OCI-LY7 (cell line): Measurements from ENCODE around the gene HMOX1.

Experiments used
- CTCF ChIP-seq: fragments of 200-600 bp; sonication (generic); conservative IDR thresholded peaks from 2 replicates; pipeline ENCODE4 v1.5.1; 2014; ENCODE audit warnings: mild to moderate bottlenecking, antibody characterized with exemption, low read length, moderate library complexity, mixed read lengths
- EZH2phosphoT487 ChIP-seq: fragments of 200-600 bp; sonication (generic); IDR thresholded peaks from 2 replicates; pipeline ENCODE4 v1.6.1; 2018; ENCODE audit warnings: low read depth, borderline replicate concordance, mild to moderate bottlenecking, mixed run types, antibody characterized with exemption, low read length, moderate library complexity, mixed read lengths

- TF ChIP-seq EZH2phosphoT487: no peak
- TF ChIP-seq CTCF: no peak
Measured at GRCh38 chr22:35417606-35418005, 36.7 kb downstream of the HMOX1 start.
